Esophagus muscularis mucosa (tissue), 4 donors: ENCODE results near the gene NPAS3. TPM values are rescaled to one million over a fixed set of nuclear protein-coding genes. Genes with fewer than 3 reads are reported as not detected.

Experiments
- DNase-seq: peaks from one replicate; pipeline ENCODE4 v3.0.0-alpha.2; 2017; ENCODE audit errors: extremely low spot score
- H3K27ac ChIP-seq, 4 donors: fragments of 200-600 bp; sonication (generic); replicated peaks in 1 of 4; 1 replicate in 3 of 4; 2 replicates in 1 of 4; pipeline ENCODE4 v1.5.1; 2016 to 2019; ENCODE audit warnings: mild to moderate bottlenecking in 1 of 4
- H3K27me3 ChIP-seq, 4 donors: fragments of 200-600 bp; sonication (generic); one replicate each; pipeline versions ENCODE4 v1.5.1 to v1.6.0; 2016 to 2019
- H3K36me3 ChIP-seq, 4 donors: fragments of 200-600 bp; sonication (generic); one replicate each; pipeline ENCODE4 v1.5.1; 2016 to 2019
- H3K4me1 ChIP-seq, 4 donors: fragments of 200-600 bp; sonication (generic); one replicate each; pipeline ENCODE4 v1.5.1; 2016 to 2019
- H3K4me3 ChIP-seq, 4 donors: fragments of 200-600 bp; sonication (generic); 1 replicate in 2 of 4; 2 replicates in 2 of 4; pipeline ENCODE4 v1.5.1; 2016 to 2019; ENCODE audit warnings: mild to moderate bottlenecking in 4 of 4, moderate library complexity in 1 of 4
- H3K9me3 ChIP-seq, 4 donors: fragments of 200-600 bp; sonication (generic); 1 replicate in 3 of 4; 2 replicates in 1 of 4; pipeline ENCODE4 v1.5.1; 2016 to 2019
- EP300 ChIP-seq: sonication (generic); formaldehyde crosslinking; IDR thresholded peaks from one replicate; pipeline ENCODE4 v1.6.1; 2017; ENCODE audit warnings: antibody characterized with exemption
- POLR2A ChIP-seq: fragments of 450-650 bp; IDR thresholded peaks from one replicate; pipeline ENCODE4 v1.6.1; 2017; ENCODE audit warnings: antibody characterized with exemption, moderate library complexity, mild to moderate bottlenecking, low read depth
- POLR2AphosphoS5 ChIP-seq, 2 donors: sonication (generic); formaldehyde crosslinking; IDR thresholded peaks; one replicate each; pipeline ENCODE4 v1.6.1; 2017; ENCODE audit warnings: antibody characterized with exemption in 2 of 2
- WGBS: methylation state at CpG from one replicate; pipeline ENCODE4 v1.1.5; 2018; 5-methylcytosine and 5-hydroxymethylcytosine counted together
- intact Hi-C: fragments of 100-400 bp; cut with DNase I; formaldehyde crosslinking; loops from one replicate; pipeline ENCODE4 v1.15.1; 2023
- total RNA-seq, 4 donors: library from RNA; depleted of rRNA; stranded (reverse); fragments of >200 nt; gene quantifications; one replicate each; pipeline versions ENCODE4 v1.1.0 to v1.2.1, GENCODE V29; 2016
- TF ChIP-seq, protein P1 (sequence below), 3 experiments: fragments of 200-600 bp in 2 of 3; fragments of 450-650 bp in 1 of 3; sonication (generic) in 2 of 3; IDR thresholded peaks; one replicate each; pipeline ENCODE4 v1.5.1; 2017 to 2019; ENCODE audit warnings: antibody characterized with exemption in 3 of 3, mild to moderate bottlenecking in 2 of 3, moderate library complexity in 1 of 3

The NPAS3 gene
- total RNA-seq, 4 donors from 2014 or later = 3.3 to 7.3 (median 5.8) TPM

DNA sequence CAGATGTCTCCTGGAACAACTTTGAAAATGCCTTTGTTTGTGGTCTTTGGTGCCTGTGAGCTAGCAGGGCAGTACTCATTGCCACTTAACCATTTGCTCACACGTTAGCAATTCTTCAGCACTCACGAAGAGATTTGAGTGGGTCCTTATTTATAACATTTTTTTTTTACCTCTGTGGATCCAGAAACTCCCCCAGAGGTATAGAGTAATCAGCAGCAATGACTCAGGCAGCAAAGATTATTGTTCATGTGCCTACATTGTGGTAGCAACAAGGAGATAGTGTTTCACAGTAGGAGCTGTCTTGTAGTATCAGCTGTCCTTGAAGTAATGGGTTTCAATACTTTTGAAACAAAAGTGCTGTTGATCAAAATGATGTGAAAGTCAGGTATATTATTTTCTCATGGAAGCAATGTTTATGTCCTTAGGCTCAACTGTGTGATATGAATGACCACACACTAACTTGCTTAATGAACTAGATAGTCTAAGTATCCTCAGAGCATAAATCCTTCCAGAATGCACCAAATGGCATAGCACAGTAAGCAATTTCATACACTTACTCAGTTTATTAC, 708.1 kb downstream of the NPAS3 start:
- intact Hi-C loops = no loop called here
- WGBS = 88% methylated on average over 2 of the region's 2 CpGs
- no peak for DNase-seq
- Histone ChIP-seq H3K27ac (no peak overlapping the region), H3K36me3 (no peaks in the 10 kb centered on the region), H3K4me3 (no peak overlapping the region), H3K9me3 (no peaks in the 10 kb centered on the region), H3K4me1 (no peaks in the 10 kb centered on the region), H3K27me3 (no peaks in the 10 kb centered on the region)
- TF ChIP-seq POLR2A = no peak
- no peak for TF ChIP-seq POLR2AphosphoS5 (IDR thresholded peaks at IDR 0.05)
- TF ChIP-seq EP300 = no peak
- TF ChIP-seq, protein P1, sequence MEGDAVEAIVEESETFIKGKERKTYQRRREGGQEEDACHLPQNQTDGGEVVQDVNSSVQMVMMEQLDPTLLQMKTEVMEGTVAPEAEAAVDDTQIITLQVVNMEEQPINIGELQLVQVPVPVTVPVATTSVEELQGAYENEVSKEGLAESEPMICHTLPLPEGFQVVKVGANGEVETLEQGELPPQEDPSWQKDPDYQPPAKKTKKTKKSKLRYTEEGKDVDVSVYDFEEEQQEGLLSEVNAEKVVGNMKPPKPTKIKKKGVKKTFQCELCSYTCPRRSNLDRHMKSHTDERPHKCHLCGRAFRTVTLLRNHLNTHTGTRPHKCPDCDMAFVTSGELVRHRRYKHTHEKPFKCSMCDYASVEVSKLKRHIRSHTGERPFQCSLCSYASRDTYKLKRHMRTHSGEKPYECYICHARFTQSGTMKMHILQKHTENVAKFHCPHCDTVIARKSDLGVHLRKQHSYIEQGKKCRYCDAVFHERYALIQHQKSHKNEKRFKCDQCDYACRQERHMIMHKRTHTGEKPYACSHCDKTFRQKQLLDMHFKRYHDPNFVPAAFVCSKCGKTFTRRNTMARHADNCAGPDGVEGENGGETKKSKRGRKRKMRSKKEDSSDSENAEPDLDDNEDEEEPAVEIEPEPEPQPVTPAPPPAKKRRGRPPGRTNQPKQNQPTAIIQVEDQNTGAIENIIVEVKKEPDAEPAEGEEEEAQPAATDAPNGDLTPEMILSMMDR (IDR thresholded peaks at IDR 0.05) = no peak

DNA sequence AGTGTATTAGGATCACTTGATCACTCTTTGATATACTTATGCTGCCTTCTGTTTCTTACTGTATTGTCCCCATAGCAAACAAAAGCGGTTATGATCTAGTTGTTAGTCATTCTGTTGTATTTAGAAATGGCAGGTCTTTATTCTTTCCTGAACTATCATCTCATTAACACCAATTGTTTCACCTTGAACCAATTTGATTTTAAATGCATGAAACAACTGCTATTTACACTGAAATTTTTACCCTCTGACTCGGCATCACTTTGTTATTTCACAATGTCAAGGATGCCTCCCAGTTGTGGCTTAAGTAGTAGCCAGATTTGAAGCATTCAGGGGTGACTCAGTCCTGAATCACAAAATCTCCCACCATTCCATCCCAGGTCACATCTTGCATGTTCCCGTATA, 708.7 kb downstream of the NPAS3 start:
- no peaks in the 10 kb centered on the region for H3K36me3 ChIP-seq
- intact Hi-C loops = no loop called here
- DNase-seq = no peak
- no peak overlapping the region for H3K27ac ChIP-seq
- WGBS = 62% methylated on average over 3 of the region's 3 CpGs
- no peaks in the 10 kb centered on the region for H3K27me3 ChIP-seq
- no peak for TF ChIP-seq EP300
- TF ChIP-seq, protein P1 (IDR thresholded peaks at IDR 0.05) = no peak
- TF ChIP-seq POLR2A = no peak
- no peak for TF ChIP-seq POLR2AphosphoS5 (IDR thresholded peaks at IDR 0.05)
- H3K9me3 ChIP-seq = no peaks in the 10 kb centered on the region
- H3K4me3 ChIP-seq = no peak overlapping the region
- H3K4me1 ChIP-seq = no peaks in the 10 kb centered on the region

DNA sequence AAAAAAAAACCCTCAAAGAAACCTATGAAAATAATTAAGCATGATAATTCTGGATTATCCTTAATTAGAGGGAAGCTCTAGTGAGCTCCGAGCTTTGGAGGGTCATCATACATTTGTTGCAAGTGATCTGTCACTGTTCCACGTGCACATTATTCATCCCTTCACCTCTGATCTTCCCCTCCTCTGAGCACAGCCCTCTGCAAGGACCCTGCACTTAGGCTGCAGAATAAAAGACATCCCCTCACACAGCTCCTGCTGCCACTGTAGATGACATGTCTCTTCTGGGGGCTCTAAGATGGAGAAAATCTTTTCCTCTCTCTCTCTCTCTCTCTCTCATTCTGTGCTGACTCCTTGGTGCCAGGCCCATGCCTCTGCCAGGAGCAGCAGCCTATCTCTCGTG, 711.8 kb downstream of the NPAS3 start:
- Histone ChIP-seq H3K4me3 (no peak overlapping the region), H3K4me1 (no peaks in the 10 kb centered on the region), H3K36me3 (no peaks in the 10 kb centered on the region), H3K9me3 (no peaks in the 10 kb centered on the region), H3K27ac (no peak overlapping the region), H3K27me3 (no peaks in the 10 kb centered on the region)
- intact Hi-C loops = no loop called here
- TF ChIP-seq POLR2A (no peak), POLR2AphosphoS5 (IDR thresholded peaks at IDR 0.05) (no peak), EP300 (no peak)
- TF ChIP-seq, protein P1 (IDR thresholded peaks at IDR 0.05) = no peak
- no peak for DNase-seq
- WGBS = 90% methylated on average over 3 of the region's 3 CpGs

DNA sequence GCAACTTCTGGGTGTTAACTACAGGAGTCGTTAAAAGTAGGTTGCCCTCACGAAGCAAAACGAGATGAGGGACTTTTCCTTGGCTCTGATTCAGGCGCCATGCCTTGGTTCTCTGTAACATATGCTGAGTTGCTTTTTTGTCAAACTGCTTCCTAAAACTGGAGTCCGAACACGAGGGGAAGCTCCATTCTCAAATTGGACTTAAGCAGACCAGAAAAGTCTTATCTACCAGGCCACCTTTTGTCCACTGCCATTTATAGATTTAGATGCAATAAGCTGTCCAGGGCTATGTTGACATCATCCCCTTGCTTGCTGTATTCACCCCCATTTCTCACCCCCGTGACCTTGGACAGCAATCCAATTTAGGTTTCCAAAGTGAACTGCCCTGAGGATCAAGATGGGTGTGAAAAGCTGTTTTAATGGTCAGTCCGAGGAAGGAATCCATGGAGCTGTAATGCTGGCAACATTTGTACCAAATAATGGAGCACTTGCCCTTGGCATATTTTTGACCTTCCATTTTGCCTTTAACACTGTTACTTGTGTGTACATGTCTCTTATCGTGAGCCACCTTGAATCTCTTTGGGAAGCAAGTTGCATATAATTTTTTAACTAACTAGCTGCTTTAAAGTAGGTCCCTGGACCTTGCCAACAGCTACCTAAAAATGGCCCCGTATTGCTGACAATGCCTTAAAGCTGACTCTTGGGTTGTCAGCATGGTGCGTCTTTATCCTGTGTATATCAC, 714.1 kb downstream of the NPAS3 start:
- Histone ChIP-seq H3K27me3 (no peaks in the 10 kb centered on the region), H3K4me1 (no peaks in the 10 kb centered on the region), H3K27ac (no peak overlapping the region), H3K36me3 (no peaks in the 10 kb centered on the region), H3K9me3 (no peaks in the 10 kb centered on the region), H3K4me3 (no peak overlapping the region)
- TF ChIP-seq, protein P1 (IDR thresholded peaks at IDR 0.05) = no peak
- TF ChIP-seq EP300 (no peak), POLR2A (no peak), POLR2AphosphoS5 (IDR thresholded peaks at IDR 0.05) (no peak)
- intact Hi-C loops = no loop called here
- WGBS = 90% methylated on average over 11 of the region's 11 CpGs
- no peak for DNase-seq

DNA sequence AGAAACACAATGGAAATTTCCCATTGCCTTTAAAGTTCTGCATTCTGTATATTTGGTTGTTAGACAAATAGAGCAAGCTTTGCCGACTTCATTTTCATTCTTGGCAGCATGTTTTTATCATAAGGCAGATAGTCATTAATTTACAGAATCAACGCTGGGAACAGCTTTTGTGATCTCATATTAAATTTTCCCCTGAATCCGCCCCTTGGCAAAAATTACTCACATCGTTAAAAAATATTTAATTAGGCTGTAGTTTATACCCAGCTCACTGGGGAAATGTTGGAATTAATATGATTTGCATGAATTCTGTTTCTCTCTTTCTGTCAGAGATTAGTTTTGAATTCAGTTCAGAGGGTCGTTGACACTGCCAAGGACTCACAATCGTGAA, 714.6 kb downstream of the NPAS3 start:
- DNase-seq = no peak
- no peaks in the 10 kb centered on the region for H3K36me3 ChIP-seq
- no peaks in the 10 kb centered on the region for H3K27me3 ChIP-seq
- no peaks in the 10 kb centered on the region for H3K4me1 ChIP-seq
- intact Hi-C loops = no loop called here
- no peak overlapping the region for H3K4me3 ChIP-seq
- 74% methylated on average over 6 of the region's 6 CpGs for WGBS
- no peak overlapping the region for H3K27ac ChIP-seq
- TF ChIP-seq, protein P1 (IDR thresholded peaks at IDR 0.05) = no peak
- TF ChIP-seq POLR2AphosphoS5 (IDR thresholded peaks at IDR 0.05) (no peak), EP300 (no peak), POLR2A (no peak)
- H3K9me3 ChIP-seq = no peaks in the 10 kb centered on the region
